GM12873 (cell line): ENCODE measurements around the gene CWC22.

Experiments
- TF ChIP-seq, protein P1 (sequence below): IDR thresholded peaks from 2 replicates; pipeline ENCODE4 v1.5.1; 2012; ENCODE audit warnings: low read depth, mild to moderate bottlenecking, moderate library complexity, low read length, control low read depth; ENCODE audit not compliant: insufficient read depth; ENCODE audit errors: missing control alignments

Gene CWC22

DNA sequence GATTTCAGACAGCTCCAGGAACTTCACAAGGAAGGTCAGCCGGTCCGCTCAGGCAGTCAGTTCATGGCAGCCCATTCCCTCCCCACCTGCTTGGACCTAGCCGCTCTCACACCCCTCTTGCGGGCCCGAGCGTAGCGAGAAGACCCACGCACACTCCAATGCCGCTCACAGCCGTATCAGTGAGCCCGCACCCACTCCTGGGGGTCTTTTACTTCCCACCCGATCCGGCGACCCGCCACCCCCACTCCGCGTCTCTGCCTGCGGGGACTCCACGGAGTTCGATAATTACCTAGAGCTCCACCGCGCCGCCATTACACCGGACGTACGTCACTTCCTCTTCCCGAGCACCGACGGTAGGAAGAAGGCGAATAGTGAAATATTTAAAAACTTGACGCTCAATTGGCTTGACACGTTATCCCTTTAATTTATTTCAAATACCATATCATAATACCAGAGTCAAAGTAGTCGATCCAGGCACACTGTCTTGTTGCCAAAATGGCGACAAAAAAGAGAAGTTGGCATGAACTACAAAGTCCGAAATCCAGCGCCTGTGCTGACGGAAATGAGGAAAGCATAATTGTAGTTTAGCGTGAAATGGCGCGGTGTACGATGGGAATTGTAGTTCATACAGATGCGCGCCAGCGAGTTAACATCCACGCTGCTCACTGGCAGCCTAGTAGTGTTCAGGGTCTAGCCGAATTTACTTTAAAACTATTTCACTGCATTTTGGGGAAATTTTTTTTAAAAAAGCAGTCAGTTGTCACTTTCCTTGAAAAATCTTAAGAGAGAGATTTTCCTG, at the start of gene CWC22:
CWC22 (minus strand) TSS at position 517 of the 799 bp plus-strand sequence. CDS start 13,956 bp downstream, outside the sequence.
- TF ChIP-seq, protein P1, sequence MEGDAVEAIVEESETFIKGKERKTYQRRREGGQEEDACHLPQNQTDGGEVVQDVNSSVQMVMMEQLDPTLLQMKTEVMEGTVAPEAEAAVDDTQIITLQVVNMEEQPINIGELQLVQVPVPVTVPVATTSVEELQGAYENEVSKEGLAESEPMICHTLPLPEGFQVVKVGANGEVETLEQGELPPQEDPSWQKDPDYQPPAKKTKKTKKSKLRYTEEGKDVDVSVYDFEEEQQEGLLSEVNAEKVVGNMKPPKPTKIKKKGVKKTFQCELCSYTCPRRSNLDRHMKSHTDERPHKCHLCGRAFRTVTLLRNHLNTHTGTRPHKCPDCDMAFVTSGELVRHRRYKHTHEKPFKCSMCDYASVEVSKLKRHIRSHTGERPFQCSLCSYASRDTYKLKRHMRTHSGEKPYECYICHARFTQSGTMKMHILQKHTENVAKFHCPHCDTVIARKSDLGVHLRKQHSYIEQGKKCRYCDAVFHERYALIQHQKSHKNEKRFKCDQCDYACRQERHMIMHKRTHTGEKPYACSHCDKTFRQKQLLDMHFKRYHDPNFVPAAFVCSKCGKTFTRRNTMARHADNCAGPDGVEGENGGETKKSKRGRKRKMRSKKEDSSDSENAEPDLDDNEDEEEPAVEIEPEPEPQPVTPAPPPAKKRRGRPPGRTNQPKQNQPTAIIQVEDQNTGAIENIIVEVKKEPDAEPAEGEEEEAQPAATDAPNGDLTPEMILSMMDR: no peak

DNA sequence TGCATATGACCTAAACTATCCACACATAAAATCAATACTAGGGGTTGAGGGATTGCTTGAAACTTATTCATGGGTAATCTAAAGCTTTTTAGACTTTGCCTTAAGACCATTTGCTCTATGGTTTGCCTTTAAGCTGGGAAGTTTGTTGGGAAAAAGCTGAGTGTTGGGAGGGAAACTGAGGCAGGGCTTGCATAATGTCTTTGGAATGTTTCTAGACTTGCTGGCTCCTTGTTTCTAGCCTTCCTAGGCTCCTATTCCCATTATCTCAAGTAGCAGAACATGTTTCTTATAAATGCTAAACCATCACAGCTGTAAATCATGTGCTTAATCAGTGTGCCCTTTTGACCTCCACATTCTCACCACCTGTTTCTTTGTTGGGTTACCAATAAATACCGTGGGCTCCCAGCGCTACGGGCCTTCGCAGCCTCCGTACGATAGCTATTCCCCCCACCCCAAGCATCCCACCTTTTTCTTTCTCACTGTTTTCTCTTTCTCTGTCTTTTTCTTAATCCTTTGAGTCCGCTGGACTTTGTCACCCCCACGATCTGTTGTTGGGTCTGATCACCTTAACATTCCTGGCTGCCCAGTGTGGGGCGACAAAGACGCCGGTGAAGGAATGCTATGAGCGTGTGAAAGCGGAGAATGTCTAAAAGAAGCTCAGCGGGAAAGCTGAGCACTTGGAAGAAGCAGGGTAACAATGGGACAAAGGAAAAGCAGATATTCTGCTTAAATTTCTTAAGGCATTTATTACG, 49.4 kb upstream of the CWC22 start:
- TF ChIP-seq, protein P1: no peak

DNA sequence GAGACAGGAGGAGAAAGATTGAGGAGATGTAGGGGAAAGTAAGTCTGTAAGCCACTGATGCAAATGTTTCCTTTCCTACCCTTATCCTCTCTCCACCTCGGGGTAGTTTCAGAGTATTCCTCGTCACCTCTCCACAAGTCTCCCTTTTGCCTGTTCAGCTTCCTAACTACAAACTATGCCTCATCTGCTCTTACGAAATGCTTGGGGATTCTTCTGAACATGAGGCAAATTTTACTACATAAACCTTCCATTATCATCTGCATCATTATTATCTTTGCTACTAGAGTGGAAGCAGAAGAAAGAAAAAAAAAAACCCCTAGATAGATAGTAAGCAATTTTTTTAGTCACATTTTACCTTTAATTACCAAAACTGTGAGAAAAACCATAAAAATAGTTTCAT, 43.1 kb upstream of the CWC22 start:
- TF ChIP-seq, protein P1: no peak

DNA sequence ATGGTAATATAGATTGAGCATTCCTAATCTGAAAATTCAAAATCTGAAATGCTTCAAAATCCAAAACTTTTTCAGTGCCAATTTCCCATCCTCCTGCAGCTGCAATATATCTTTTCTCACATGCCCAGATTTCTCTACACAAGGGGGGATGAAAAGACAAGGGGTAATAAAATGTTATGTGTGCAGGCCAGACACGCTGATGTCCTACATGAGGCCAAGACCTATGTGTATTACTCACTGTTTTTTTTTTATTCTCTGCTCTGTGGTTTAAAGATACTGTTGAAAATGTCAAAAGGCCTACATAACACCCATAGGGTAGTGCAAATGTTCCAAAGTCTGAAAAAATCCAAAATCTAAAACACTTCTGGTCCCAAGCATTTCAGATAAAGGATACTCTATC, 41.2 kb upstream of the CWC22 start:
- TF ChIP-seq, protein P1: no peak

DNA sequence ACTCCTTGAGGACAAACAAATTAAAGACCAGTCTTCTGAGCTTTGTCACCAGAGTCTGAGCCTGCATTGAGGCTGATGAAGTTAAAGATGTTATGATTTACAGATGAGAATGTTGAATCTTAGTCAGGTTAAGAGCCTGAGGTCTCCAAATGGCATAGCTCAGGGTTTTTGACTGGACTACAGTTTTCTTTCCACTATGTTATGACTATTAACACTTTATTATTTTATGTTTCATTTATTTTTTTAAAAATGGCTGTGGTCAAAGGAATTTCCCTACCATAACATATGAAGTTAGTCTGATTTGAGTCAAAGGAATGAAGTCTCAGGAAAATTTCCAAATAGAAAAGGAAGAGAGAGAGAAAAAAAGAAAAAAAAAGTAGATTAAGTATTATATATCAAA, 39.7 kb upstream of the CWC22 start:
- TF ChIP-seq, protein P1: no peak

DNA sequence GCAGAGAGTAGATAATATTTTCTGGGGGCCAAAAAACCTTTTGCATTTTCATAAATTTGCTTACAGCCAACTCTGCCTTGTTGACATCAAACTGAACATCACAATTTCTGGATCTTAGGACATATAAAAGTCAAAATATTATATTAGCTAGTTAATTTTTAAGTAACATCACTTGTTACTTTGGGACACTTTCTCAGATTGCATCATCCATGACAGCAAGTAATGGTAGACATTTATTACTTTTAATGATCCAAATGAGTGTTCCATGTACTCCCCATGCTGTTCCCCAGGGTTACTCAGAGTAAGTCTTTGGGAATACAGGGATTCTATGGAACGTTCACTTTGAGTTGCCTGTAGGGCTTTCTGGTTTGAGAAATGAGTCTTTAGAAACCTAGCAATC, 39.1 kb upstream of the CWC22 start:
- TF ChIP-seq, protein P1: no peak
